Vagina (tissue), 2 donors: Measurements from ENCODE around the gene HSD11B1.

ENCODE experiments used
- CTCF ChIP-seq, 3 experiments: fragments of 450-650 bp in 2 of 3; fragments of 200-600 bp in 1 of 3; sonication (generic) in 1 of 3; IDR thresholded peaks; one replicate each; pipeline ENCODE4 v1.5.1; 2017 to 2019; ENCODE audit warnings: antibody characterized with exemption in 3 of 3, mild to moderate bottlenecking in 2 of 3, moderate library complexity in 2 of 3
- POLR2A ChIP-seq, 2 donors: fragments of 450-650 bp; IDR thresholded peaks; one replicate each; pipeline ENCODE4 v1.6.1; 2017; ENCODE audit warnings: antibody characterized with exemption in 2 of 2, mild to moderate bottlenecking in 2 of 2, moderate library complexity in 2 of 2
- POLR2AphosphoS5 ChIP-seq, 2 donors: sonication (generic); formaldehyde crosslinking; IDR thresholded peaks; one replicate each; pipeline ENCODE4 v1.9.0; 2017; ENCODE audit warnings: antibody characterized with exemption in 2 of 2, mild to moderate bottlenecking in 2 of 2, low read depth in 1 of 2; ENCODE audit not compliant: insufficient read depth in 1 of 2

GRCh38 chr1:209720826-209721225, 16.2 kb downstream of the HSD11B1 start:
- TF ChIP-seq CTCF (IDR thresholded peaks at IDR 0.05) (no peak), POLR2A (IDR thresholded peaks at IDR 0.05) (no peak), POLR2AphosphoS5 (IDR thresholded peaks at IDR 0.05; ENCODE audit: insufficient read depth in 1 of 2, low read depth in 1 of 2) (no peak)
